Epithelial cell of proximal tubule (primary cell): ENCODE data around the gene MYO18A. TPM values are rescaled to one million over a fixed set of nuclear protein-coding genes. Genes with fewer than 3 reads are reported as not detected.

ENCODE experiments used
- DNase-seq: peaks from one replicate; pipeline ENCODE4 v3.0.0-alpha.2; 2011; ENCODE audit warnings: low read depth
- H3K4me3 ChIP-seq: 2 replicates; pipeline ENCODE4 v1.5.1; 2011; ENCODE audit warnings: low read depth, mild to moderate bottlenecking, low read length
- total RNA-seq: library from RNA; depleted of rRNA; stranded (reverse); fragments of >200 nt; gene quantifications from 2 replicates; pipeline ENCODE4 v1.2.3, GENCODE V29; 2015
- TF ChIP-seq, protein P1 (sequence below): conservative IDR thresholded peaks from 2 replicates; pipeline ENCODE4 v1.5.1; 2012; ENCODE audit warnings: low read depth, mild to moderate bottlenecking, low read length

Gene MYO18A
- total RNA-seq, 1 donor from 2014 or later, result 34.2 TPM

DNA sequence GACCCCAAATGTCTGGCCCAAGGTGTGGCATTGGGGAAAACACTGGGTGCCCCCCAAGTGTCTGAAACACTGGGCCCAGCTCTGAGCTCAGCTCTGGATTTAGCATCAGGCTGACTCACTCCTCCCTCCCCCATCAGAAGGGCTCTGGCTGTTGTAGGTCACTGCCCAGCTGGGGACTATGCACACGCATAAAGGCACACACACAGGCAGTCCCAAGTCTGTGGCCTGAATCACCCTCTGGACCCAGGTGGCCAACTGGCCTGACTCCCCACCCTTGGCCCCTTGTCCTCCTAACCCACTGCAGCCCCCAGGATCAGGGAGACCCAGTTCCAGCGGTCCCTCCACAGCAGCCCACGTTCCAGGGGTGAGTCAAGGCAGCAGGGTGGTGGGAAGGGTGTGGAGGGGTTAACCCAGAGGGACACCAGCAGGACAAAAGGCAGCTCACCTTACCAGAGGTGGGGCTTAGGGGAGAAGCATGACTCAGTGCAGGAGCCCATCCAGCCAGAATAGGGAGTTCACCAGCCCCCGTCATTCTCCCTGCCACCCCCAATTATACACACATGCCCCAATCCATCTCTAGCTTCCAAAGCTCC lies 47.0 kb downstream of the MYO18A start:
- DNase-seq, result no peak
- no peak overlapping the region for H3K4me3 ChIP-seq
- TF ChIP-seq, protein P1, sequence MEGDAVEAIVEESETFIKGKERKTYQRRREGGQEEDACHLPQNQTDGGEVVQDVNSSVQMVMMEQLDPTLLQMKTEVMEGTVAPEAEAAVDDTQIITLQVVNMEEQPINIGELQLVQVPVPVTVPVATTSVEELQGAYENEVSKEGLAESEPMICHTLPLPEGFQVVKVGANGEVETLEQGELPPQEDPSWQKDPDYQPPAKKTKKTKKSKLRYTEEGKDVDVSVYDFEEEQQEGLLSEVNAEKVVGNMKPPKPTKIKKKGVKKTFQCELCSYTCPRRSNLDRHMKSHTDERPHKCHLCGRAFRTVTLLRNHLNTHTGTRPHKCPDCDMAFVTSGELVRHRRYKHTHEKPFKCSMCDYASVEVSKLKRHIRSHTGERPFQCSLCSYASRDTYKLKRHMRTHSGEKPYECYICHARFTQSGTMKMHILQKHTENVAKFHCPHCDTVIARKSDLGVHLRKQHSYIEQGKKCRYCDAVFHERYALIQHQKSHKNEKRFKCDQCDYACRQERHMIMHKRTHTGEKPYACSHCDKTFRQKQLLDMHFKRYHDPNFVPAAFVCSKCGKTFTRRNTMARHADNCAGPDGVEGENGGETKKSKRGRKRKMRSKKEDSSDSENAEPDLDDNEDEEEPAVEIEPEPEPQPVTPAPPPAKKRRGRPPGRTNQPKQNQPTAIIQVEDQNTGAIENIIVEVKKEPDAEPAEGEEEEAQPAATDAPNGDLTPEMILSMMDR, result no peak

DNA sequence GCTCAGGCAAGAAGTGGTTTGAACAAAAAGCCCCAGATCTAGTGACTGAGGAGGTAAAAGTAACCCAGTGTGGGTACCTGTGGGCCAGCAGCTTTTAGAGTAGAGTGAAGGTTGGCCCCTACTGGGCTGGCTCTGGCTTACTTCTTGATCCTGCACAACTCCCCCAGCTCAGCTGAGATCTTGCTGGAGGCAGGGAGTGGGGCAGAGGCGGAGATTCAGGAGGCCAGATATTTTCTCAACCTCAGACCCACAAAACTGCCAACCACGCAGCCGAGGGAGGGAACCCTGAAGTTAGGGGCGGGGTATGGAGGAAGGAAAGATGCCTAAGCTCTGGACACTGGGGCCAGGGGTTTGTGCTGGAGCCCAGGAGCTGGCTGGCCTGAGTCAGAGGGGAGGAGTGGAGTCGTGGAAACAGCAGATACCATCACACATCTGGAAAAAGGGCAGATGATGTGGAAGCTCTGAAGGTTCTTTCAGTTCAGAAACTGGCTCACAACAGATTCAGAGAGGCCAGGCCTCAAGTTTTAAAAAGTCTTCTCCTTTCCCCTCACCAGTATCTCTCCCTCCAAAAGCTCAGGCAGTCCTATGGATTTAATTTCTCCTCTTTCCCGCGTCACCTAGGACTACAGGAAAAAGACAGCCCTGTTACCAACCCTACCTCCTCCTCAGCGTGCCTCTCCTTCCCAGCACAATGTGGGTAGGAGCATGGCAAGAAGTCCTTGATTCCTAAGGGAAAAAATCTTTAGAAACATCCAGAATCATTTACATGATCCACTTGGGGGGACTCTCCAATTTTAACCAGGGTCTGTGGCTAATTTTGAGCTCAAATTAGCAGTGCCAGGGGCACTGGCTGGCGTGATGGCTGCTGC lies 48.1 kb downstream of the MYO18A start:
- TF ChIP-seq, protein P1, result no peak
- DNase-seq, result no peak
- no peak overlapping the region for H3K4me3 ChIP-seq

DNA sequence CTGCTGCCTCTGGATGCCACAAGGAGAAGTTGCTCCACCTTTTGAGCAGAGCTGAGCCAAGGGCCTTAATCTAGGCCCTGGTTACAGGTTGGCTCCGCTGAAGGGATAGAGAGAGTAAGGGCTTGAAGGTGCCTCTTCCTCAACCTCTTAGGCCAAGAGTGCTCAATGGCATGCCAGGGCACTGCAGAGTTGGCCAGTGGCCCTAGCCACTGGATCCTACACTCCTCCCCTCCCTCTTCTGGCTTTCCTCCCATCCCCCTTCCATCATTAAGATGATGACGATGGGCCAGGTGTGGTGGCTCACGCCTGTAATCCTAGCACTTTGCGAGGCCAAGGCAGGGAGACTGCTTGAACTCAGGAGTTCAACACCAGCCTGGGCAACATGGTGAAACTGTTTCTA lies 50.5 kb downstream of the MYO18A start:
- no peak overlapping the region for H3K4me3 ChIP-seq
- DNase-seq, result no peak
- TF ChIP-seq, protein P1, result no peak

DNA sequence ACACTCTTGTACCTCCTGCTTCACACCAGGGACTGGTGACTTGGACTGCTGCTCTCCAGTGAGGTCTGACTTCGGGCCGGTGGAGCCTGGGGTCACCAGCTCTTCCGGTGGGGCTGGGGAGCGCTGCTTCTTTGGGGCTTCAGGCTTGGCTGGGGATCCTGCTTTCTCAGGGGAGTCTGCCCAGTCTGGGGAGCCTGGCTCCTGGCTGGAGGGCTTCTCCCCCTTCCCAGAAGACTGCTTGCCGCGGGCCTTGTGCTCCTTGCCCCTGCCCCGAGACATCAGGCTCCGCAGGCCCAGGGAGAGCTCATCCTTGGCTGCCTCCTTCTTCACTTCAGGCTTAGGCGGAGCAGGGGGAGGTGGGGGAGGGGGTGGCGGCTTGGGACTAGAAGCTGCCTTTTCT lies 52.4 kb downstream of the MYO18A start:
- H3K4me3 ChIP-seq, result no peak overlapping the region
- DNase-seq, result no peak
- TF ChIP-seq, protein P1, result no peak

DNA sequence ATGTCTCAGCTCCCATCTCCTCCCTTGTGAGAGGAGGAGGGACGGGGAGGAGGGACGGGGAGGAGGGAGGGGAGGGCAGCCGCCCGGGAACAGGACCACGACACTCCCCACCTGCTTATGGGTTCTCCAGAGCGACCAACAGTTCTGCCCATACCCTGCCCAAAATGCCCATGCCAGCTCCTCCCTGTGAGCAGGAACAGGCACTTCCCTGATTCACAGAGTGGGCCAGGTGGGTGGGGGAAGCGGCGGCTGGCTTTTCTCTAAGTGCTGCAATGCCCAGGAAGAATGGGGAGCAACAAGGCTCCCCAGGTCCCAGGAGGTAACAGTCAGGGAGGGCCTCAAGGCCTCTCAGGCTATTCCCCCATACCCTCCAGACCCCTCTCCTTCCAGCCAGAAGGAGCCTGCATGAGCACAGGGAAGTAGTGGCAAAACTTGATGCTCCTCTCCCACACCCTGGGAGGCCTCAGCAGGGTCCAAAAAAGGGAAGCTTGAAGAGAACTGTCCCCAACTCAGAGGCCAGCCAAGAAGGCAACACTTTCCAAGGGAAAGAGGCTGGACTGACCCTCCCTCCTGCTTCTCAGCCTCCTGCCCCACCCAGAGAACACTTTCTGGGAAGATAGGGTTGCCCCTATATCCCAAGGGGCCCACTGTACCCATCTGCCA lies 53.8 kb downstream of the MYO18A start:
- H3K4me3 ChIP-seq, result no peak overlapping the region
- no peak for DNase-seq
- TF ChIP-seq, protein P1, result no peak

DNA sequence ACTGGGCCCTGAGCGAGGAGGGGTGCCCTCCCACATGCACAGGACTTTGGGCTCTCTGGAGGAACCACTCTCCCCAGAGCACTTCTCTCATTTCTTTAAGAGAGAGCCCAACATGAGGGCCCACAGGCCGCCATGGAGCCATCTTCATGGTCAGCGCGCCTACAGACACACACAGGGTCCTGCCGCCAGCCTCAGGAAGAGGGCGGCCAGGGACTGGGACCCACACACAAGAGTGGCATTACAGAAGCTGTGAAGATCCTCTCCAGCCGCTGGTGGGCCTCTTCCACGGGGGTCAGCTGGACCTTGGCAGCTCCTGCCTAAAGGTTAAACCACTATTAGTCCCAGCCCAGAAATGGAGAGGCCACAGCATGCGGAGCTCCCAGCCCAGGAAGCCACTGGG lies 54.5 kb downstream of the MYO18A start:
- no peak for DNase-seq

More for the DNA sequence above, 54.5 kb downstream of the MYO18A start:
- TF ChIP-seq, protein P1, result no peak
- H3K4me3 ChIP-seq, result no peak overlapping the region
